H1 (cell line): ENCODE measurements around the gene L3HYPDH.

Experiments used
- CHD2 ChIP-seq: IDR thresholded peaks from 2 replicates; pipeline ENCODE4 v1.6.1; 2012; ENCODE audit warnings: low read length, improper control_type of control experiment
- CTCF ChIP-seq, 3 experiments: IDR thresholded peaks; 1 replicate in 2 of 3; 2 replicates in 1 of 3; pipeline versions ENCODE4 v1.5.1 to v1.6.1; 2011; ENCODE audit warnings: low read length in 3 of 3, mild to moderate bottlenecking in 3 of 3, inconsistent platforms in 2 of 3, low read depth in 1 of 3, moderate library complexity in 1 of 3; ENCODE audit not compliant: insufficient read depth in 1 of 3; ENCODE audit errors: control extremely low read depth in 1 of 3
- GABPA ChIP-seq: IDR thresholded peaks from 2 replicates; pipeline ENCODE4 v1.6.1; 2011; ENCODE audit warnings: mild to moderate bottlenecking, low read length, moderate library complexity, borderline replicate concordance; ENCODE audit not compliant: insufficient read depth
- KDM1A ChIP-seq: fragments of 200-600, 300-600 bp; sonication (generic); IDR thresholded peaks from 2 replicates; pipeline ENCODE4 v1.7.1; 2016; ENCODE audit warnings: mild to moderate bottlenecking, low read length, borderline replicate concordance
- KDM5A ChIP-seq: fragments of 200-600 bp; IDR thresholded peaks from 2 replicates; pipeline ENCODE4 v1.7.1; 2012; ENCODE audit warnings: mild to moderate bottlenecking, low read length, inconsistent platforms, mixed read lengths
- NANOG ChIP-seq: IDR thresholded peaks from 2 replicates; pipeline ENCODE4 v1.6.1; 2011; ENCODE audit warnings: low read length, low read depth, mild to moderate bottlenecking, inconsistent platforms; ENCODE audit not compliant: insufficient read depth, poor library complexity, severe bottlenecking
- POLR2A ChIP-seq, 2 experiments: IDR thresholded peaks; 1 replicate in 1 of 2; 2 replicates in 1 of 2; pipeline ENCODE4 v1.6.1; 2011; ENCODE audit warnings: low read depth in 2 of 2, low read length in 2 of 2, mild to moderate bottlenecking in 2 of 2; ENCODE audit errors: control extremely low read depth in 1 of 2
- POU5F1 ChIP-seq: IDR thresholded peaks from 2 replicates; pipeline ENCODE4 v1.6.1; 2011; ENCODE audit warnings: low read depth, mild to moderate bottlenecking, low read length, moderate library complexity
- RAD21 ChIP-seq, 2 experiments: IDR thresholded peaks in 1 of 2; conservative IDR thresholded peaks in 1 of 2; 2 replicates each; pipeline ENCODE4 v1.6.1; 2011; ENCODE audit warnings: low read depth in 2 of 2, low read length in 2 of 2, improper control_type of control experiment in 1 of 2, inconsistent platforms in 1 of 2, mild to moderate bottlenecking in 1 of 2, moderate library complexity in 1 of 2
- RFX5 ChIP-seq: IDR thresholded peaks from 2 replicates; pipeline ENCODE4 v1.6.1; 2011; ENCODE audit warnings: low read depth, low read length, improper control_type of control experiment, borderline replicate concordance
- SAP30 ChIP-seq: fragments of 300-600 bp; sonication (generic); IDR thresholded peaks from 2 replicates; pipeline ENCODE4 v1.7.1; 2012; ENCODE audit warnings: low read length, moderate library complexity, mild to moderate bottlenecking, inconsistent platforms; ENCODE audit not compliant: insufficient read depth, insufficient replicate concordance
- SIN3A ChIP-seq, 2 experiments: IDR thresholded peaks in 1 of 2; conservative IDR thresholded peaks in 1 of 2; 2 replicates each; pipeline ENCODE4 v1.6.1; 2011 to 2012; ENCODE audit warnings: low read length in 2 of 2, improper control_type of control experiment in 1 of 2, low read depth in 1 of 2, mild to moderate bottlenecking in 1 of 2
- TF ChIP-seq, protein P1 (sequence below): IDR thresholded peaks from 2 replicates; pipeline ENCODE4 v1.6.1; 2011; ENCODE audit warnings: low read depth, mild to moderate bottlenecking, low read length; ENCODE audit not compliant: insufficient read depth

- peak; percentile 22 to 35 (median 33) for TF ChIP-seq CTCF (IDR thresholded peaks at IDR 0.05; ENCODE audit: control extremely low read depth in 1 of 3, insufficient read depth in 1 of 3, low read depth in 1 of 3, low read length in 3 of 3)
- TF ChIP-seq SAP30, result no peak
- peak; percentile 79 to 91 for TF ChIP-seq POLR2A (IDR thresholded peaks at IDR 0.05; ENCODE audit: control extremely low read depth in 1 of 2, low read depth in 2 of 2, low read length in 2 of 2)
- no peak for TF ChIP-seq POU5F1
- TF ChIP-seq RFX5, result no peak
- TF ChIP-seq, protein P1, sequence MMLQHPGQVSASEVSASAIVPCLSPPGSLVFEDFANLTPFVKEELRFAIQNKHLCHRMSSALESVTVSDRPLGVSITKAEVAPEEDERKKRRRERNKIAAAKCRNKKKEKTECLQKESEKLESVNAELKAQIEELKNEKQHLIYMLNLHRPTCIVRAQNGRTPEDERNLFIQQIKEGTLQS, result 0 out of 2 replicates have a peak, but pooled peaks have one; percentile 2
- TF ChIP-seq KDM5A, result no peak
- peak; percentile 30 to 78; a peak in 2 of 4 replicates for TF ChIP-seq SIN3A (conservative IDR thresholded peaks at IDR 0.05 in 1 of 2, IDR thresholded peaks at IDR 0.05 in 1 of 2; ENCODE audit: low read depth in 1 of 2, low read length in 2 of 2)
- TF ChIP-seq CHD2, result no peak
- TF ChIP-seq RAD21 (IDR thresholded peaks at IDR 0.05 in 1 of 2, conservative IDR thresholded peaks at IDR 0.05 in 1 of 2; ENCODE audit: low read depth in 2 of 2, low read length in 2 of 2), result peak in 1 of 2 experiments; percentile 7; a peak in 2 of 4 replicates
- TF ChIP-seq NANOG, result no peak
- TF ChIP-seq KDM1A, result 0 out of 2 replicates have a peak, but pooled peaks have one; percentile 38
- TF ChIP-seq GABPA, result no peak
Observed at GRCh38 chr14:59483819-59484638, at the start of gene L3HYPDH, which contains the start of gene JKAMP.
